KG1 (cell line): ENCODE measurements around the gene UVRAG.

Experiments used
- DNase-seq: peaks from one replicate; lab custom pipeline; 2025; lab: John Stamatoyannopoulos, UW

UVRAG gene

DNA sequence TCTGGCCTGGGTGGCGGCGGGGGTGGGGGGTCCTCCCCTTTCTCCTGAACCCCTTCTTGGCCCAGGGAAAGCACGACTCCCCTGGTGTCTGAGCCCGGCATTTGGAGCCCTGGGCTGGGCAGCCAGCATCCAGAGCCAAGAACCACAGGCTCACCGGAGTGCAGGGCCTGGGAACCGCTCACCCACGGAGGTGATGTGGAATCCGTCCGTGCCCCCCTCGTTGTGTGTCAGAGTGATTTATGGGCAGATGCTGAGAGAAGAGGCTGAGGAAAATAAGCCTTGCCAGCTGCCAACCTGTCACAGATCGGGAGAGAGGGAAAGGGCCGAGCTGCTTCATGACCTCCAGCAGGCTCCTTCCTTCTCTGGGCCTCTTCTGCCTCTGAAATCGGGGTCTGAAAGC, 357.6 kb downstream of the UVRAG start:
- DNase-seq, result no peak

DNA sequence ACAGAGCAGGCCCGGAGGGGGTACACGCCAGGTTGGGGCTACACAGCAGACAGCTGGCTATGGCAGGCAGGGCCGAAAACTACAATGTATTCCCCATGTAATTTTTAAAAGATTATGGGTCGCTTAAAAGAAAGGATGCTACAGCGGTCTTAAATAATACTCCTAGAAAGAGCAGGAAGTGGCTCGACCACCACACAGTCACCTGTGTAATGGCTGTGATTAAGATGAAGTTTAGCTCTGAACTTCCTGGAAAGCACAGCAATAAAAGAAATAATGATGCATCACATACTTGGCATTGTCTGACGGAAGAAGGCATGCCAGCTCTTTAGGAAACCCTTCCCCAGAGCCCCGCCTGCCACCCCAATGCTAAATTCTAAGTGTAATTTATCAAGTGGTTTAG, 358.7 kb downstream of the UVRAG start:
- DNase-seq, result no peak

DNA sequence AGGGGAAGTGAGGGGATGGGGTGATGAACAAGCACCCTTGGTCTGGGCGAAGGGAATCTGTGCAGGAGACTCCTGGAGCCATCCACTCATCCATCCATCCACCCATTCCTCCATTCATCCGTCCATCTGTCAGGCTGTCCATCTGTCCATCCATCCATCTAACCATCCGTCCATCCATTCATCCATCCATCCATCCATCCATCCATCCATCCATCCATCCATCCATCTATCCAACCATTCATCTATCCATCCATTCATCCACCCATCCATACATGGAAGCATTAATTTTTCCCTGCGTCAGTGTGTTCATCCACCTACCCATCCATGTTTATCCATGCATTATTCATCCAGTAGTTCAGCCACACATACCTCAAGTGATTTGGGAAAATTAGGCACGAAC, 359.3 kb downstream of the UVRAG start:
- DNase-seq, result no peak

DNA sequence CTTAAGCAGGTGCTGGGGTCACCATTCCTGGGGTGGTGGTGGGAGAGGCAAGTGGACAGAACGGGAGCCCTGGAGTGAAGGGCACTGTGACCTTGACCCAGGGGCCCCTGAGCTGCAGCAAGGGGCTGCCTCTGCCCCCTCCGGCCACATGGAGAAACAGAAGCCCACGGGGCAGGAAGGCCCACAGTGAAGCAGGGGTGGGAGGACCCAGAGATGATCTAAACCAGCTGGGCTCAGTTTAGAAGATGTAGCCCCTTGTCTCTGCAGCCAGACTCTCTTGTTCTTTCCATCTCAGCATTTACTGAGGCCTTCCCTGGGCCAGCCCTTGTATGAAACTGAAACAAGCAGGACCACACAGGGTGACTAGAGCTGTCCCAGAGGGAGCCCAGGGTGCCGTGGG, 360.8 kb downstream of the UVRAG start:
- DNase-seq, result no peak

DNA sequence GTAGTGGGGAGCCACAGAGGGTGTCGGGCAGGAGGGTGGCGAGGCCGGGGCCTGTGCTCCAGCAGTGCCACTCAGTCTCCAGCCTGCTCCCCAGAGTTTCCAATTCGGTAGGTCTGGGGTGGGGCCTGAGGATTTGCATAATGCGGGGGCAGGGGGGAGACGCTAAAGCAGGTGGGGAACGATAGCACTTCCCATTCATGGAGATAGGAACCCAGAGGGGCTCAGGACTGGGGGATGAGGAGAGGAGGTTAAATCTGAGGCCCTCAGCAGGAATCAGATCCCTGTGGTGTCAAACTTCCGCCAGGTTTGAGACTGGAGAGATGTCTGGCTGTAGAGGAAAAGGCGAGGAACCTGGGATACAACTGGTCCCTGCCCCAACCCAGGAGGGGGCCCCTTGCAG, 361.5 kb downstream of the UVRAG start:
- DNase-seq, result no peak

DNA sequence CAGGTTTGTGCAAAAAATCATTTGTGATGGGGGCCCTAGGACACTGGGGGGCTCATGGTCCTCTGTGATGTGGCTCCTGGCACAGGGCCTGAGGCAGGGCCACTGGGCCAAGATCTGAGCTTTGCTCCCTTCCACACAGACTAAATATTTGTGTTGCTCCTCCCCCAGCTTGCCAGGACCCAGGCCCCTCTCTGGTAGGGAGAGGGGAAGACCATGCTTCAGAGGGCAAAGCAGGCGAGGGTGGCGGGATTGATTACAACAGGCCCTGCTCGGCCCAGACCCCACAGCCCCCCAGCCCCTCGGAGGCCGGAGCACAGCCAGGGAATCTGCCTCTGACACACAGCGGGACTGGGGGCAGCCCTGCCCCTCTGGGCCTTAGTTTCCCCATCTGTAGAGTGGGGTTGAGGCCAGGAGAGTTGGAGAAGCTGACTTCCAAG, 362.3 kb downstream of the UVRAG start:
- DNase-seq, result no peak

DNA sequence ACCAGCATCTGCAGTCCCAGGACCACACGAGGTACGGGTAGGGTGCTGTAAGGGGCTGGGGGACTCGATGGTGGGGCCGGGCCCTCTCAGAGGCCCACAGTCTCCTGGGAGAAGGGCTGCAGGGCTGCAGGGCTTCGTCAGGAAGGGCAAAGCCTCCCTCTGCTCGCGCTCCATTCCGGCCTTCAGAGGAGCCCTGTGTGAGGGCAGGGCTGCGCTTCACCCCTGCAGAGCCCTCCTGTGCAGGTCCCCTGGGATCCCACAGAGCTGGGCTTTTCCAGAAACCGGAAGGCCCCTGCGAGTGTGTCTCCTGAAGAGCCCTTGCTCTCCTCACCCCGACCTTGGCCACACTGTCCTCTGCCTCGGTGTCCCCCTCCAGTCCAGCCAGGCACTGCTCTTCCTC, 364.1 kb downstream of the UVRAG start:
- DNase-seq, result no peak

DNA sequence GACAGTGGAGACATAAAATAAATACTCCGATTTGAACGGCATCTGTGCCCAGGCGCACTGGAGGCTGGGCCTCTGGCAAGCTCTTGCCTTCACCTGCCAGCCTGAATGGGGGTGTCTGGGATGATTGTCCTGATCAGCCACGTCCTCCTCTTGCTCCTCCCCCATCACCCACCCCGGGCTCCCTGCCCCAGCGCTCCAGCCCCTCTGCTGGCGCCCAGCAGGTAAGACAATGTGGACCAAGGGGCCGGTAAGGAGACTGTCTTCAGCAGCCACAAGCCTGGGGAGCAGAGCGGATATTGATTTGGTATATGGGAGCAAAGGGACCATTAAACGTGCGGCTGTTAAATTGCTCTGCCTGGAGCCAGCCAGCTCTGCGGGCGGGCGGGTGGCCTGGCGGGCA, 366.4 kb downstream of the UVRAG start:
- no peak for DNase-seq

DNA sequence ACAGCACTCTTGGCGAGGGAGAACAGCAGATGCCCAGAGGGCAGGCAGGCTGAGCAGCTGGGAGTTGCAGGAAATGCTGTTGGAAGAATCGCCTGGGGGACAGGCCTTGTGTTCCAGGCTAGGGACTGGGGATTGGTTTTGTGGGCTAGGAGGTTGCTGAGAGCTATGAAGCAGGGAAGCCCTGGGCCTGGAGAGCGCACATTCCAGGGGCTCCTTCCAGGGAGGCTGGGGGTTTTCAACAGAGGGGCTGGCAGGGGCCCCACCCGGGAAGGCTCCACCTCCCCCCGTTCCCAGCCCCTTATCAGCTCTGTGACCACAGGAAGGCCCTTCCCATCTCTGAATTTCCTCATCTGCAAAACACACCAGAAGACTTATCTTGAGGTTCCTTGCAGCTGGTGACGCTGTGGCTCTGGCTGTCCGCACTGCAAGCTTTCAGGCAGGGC, 369.6 kb downstream of the UVRAG start:
- no peak for DNase-seq

DNA sequence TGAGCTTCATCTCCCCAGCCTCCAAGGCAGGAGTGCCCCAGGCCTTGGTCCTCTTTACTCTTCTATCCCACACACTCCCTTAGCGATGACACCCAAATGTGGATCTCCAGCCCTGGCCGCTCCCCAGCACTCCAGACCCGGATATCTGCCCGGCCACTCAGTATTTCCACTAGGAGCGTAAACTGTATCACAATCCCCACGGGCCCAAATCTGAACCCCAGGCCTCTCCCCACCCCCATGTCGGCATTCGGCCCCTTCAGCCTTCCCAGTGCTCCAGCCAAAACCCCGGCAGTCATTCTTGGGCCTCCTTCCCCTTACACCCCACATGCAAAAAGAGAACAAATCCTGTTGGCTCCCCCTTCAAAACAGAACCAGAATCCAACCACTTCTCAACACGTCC, 370.5 kb downstream of the UVRAG start:
- DNase-seq, result no peak

DNA sequence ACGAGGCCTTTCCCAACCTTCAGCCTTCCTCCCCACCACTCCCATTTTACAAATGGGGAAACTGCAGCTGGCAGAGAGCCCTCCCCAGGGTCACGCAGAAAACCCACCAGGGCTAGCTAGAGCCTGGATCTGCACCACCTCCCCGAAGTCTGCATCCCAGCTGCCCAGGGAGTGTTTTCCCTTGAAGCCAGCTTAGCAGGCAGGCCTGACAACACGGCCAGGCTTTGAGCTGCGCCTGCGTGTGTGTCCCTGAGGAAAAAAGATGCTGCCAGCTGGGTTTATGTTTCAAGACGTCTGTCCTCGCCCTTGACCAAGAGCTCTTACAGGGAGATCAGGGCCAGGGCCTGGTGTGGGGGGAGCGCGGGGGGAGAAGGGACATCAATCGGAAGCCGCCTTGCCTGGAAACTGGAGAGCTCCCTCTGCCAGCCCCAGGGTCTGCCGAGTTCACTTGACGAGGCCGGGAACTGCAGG, 371.0 kb downstream of the UVRAG start:
- DNase-seq, result no peak

DNA sequence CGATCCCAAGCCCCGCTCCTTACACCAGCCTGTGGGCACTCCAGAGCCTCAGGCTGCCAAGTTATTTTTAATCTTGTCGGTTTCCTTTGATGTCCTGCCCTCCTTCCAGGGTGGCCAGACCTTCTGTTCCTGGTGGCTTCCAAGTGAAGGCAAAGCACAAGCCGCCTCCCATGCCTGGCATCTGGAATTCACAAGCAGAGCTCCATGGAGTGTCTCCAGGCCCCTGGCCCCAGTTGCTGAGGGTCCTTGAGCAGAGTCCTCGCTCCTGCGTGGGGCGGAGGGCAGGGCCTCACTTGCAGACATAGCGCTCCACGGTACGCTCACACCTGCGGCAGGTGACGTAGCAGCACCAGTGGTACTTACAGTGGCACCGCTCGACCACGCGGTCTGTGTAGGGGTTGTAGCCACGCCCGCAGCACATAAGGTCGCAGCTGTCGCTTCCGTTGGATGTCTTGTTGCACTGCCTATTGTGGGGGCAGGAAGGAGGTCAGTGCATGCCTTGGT, 371.8 kb downstream of the UVRAG start:
- DNase-seq, result no peak

DNA sequence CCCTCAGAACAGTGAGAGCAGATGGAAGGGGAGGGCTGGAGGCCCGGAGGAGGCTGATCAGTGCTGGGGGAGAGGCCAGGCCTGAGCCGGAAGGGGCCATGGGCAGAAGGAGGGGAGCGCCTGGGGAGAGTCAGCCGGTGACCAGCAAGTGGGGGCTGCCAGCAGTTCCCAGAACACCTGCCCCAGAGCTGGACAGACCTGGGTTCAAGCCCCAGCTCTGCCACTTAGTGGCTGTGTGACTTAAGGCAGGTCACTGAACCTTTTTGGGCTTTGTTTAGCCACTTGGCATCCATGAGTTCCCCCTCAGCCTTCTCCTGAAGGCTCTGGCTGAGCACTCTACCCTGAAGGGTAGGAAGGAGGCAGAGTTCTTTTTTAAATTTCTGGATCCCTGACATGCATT, 373.9 kb downstream of the UVRAG start:
- no peak for DNase-seq

DNA sequence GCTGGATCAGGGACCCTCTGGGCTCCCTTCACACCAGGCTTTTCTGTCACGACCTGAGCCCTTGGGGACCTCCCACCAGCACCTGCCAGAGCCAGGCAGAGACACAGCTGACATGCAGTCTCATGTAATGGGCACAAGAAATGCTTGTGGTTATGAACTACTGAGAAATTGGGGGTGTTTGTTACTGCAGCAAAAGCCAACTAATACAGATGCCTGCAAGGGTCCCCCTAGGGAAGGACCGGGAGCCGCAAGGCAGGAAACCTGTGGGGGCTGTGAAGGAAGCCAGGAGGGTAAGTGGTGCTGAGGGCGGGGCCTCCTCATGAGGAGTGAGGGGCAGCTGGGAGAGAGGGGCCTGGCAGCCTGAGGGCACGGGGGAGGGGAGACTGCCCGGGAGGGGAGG, 374.7 kb downstream of the UVRAG start:
- no peak for DNase-seq

DNA sequence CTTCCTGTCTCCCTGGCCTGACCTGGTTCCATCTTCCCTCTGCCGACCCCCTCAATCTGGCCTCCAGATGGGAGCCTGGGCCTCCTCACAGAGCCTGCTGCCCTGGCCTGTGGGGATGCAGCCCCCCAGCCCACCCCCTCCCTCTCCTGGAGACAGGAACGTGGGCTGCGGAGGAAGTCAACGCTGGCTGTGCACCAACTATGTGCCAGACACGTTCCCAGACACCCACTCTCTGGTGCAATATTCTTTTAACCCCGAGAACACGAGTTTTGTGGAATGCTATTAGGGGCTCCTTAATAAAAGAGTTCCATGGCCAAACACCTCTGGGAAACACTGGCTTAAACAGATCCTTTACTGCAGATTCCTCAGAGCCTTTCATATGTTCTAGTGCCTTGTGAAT, 375.4 kb downstream of the UVRAG start:
- no peak for DNase-seq
